AG09319 (cell line): ENCODE data around the gene RELT.
"Not testable (repeated sequence)": the region's sequence is repeated elsewhere in the genome, so short reads cannot be mapped to it uniquely, and the experiment has no call there.

Experiments
- DNase-seq: peaks from one replicate; pipeline ENCODE4 v3.0.0-alpha.2; 2010; ENCODE audit warnings: low read depth; ENCODE audit errors: extremely low read depth
- CTCF ChIP-seq: IDR thresholded peaks from 2 replicates; pipeline ENCODE4 v1.5.1; 2011; ENCODE audit warnings: low read depth, mild to moderate bottlenecking, inconsistent platforms, low read length, moderate library complexity

RELT gene

DNA sequence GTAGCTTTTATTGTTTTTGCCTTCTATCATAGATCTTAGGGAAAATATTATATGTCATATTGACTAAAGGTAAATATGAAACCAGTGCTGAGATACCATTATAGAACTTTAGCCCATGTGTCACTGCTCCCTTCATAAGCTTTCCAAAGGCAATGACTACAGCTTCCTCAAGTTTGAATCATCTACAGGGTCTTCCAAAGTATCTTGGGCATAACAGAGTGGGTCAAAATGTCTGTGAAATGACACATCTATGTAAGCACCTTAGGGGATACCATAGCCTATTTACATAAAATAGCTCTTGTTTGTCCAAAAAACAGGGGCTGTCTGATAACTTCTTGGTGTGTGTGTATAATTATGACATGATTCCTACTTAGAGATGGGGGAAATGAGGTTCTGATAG is 52.5 kb downstream of the RELT start:
- no peak for TF ChIP-seq CTCF
- DNase-seq, result no peak

DNA sequence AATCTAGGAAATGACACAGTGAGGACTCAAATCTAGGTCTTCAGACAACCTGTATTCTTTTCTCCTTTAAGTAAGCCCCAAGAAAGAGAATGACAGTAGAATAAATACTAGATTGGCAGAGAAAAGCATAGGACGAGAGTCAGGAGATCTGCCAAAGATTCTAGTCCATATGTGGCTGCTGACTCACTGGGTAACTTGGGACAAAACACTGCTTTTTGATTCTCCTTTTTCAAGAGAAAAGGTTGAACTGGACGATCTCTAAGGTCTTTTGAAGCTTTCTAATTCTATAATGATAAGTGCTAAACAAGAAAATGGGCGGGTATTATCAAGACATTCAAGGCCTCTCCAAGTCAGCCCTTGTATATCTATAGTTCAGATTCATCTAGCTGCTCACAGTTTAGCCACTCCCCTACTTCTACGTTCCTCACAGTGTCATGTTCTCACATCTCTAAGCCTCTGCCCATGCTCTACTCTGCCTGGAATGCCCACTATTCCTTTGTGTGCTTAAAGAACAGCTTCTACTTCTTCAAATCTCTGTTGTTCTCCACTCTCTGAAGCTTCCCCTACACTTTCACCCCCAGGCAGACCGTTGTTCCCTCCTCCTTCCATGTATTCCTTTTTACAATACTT is 53.0 kb downstream of the RELT start:
- no peak for TF ChIP-seq CTCF
- DNase-seq, result no peak

GRCh38 chr11:73430326-73430725 is 54.1 kb downstream of the RELT start:
- DNase-seq, result no peak
- no peak for TF ChIP-seq CTCF

GRCh38 chr11:73431396-73431795 is 55.2 kb downstream of the RELT start:
- no peak for TF ChIP-seq CTCF
- DNase-seq, result no peak

DNA sequence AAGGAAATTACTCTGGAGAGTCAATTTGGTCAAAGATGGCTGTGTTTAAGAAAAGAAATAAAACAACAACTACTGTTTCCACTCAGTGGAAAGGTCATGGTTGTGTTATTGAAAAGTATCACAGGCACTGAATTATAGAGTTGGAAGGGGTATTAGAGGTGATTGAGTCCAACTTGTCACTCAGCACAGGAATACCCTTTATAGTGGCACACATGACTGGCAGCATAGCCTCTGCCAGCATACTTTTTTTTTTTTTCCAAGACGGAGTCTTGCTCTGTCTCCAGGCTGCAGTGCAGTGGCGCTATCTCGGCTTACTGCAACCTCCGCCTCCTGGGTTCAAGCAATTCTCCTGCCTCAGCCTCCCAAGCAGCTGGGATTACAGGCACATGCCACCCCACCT is 60.7 kb downstream of the RELT start:
- not testable (repeated sequence) for DNase-seq

DNA sequence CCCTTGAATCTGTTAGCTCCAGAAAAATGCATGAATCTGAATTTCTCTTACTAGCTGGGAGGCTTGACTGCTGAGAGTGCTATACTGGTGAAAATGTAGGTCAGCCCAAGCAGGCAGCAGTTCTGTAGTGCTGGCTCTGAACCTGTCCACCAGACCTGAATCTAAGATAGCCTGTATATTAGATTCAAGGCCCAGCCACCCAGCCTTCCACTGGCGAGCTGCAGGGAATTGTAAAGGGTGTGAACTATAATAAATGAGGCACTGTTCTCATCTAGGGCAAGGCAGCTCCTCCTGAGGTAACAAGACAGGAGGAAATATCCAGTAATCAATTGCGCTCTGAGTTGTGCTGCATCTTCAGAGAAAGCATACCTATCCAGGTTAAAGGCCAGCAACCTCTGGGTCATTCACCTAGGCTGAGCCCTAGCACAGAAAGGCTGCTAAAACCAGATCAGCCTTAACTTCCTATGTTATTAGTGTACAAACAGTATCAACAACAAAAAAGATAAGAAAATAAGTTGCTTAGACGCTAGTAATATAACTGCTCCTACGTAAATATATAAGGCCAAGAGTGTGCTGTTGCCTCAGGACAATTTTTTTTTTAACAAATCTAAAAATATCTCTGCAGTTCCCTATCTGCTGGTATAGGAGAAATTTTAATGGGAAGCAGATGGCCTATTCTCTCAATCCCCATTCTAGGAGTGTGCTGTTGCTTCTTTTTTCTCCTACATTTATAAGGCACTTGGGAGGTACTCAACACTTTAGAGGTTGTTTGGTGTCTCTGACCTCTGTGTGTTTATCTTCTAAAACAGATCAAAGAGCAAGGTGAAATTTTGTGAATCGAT is 63.0 kb downstream of the RELT start:
- no peak for DNase-seq

GRCh38 chr11:73445980-73446379 is 69.8 kb downstream of the RELT start:
- no peak for TF ChIP-seq CTCF

More for the DNA sequence above, 63.0 kb downstream of the RELT start:
- no peak for TF ChIP-seq CTCF

GRCh38 chr11:73446766-73447165 is 70.6 kb downstream of the RELT start:
- no peak for TF ChIP-seq CTCF
- DNase-seq, result no peak

More at GRCh38 chr11:73445980-73446379, 69.8 kb downstream of the RELT start:
- no peak for DNase-seq
